Glomerular endothelial cell (primary cell): Measurements from ENCODE around the gene TXNDC11. TPM values are rescaled to one million over a fixed set of nuclear protein-coding genes. Genes with fewer than 3 reads are reported as not detected.
"Not testable (repeated sequence)": the region's sequence is repeated elsewhere in the genome, so short reads cannot be mapped to it uniquely, and the experiment has no call there.

Source experiments
- DNase-seq: peaks from one replicate; pipeline ENCODE4 v3.0.0-alpha.2; 2011; ENCODE audit warnings: low read depth, low spot score; ENCODE audit errors: extremely low read depth
- total RNA-seq: library from RNA; depleted of rRNA; stranded (reverse); fragments of >200 nt; gene quantifications from 2 replicates; pipeline ENCODE4 v1.2.3, GENCODE V29; 2015

Gene TXNDC11
- total RNA-seq: 52.5 and 53.4 TPM in 2 replicates

GRCh38 chr16:11742536-11743307, at the start of gene TXNDC11:
Gene TXNDC11 (minus strand): TSS chr16:11742857. CDS start chr16:11742730, 127 bp downstream.
- peak; percentile 72 for DNase-seq

GRCh38 chr16:11791144-11791828, 48.6 kb upstream of the TXNDC11 start:
- no peak for DNase-seq

- DNase-seq: no peak
Observed at GRCh38 chr16:11788914-11789313, 46.3 kb upstream of the TXNDC11 start.

- not testable (repeated sequence) for DNase-seq
Observed at GRCh38 chr16:11784980-11785599, 42.4 kb upstream of the TXNDC11 start.

GRCh38 chr16:11784381-11784780, 41.7 kb upstream of the TXNDC11 start:
- DNase-seq: not testable (repeated sequence)

- DNase-seq: no peak
Observed at GRCh38 chr16:11784038-11784369, 41.3 kb upstream of the TXNDC11 start.

- DNase-seq: peak; percentile 55
Observed at GRCh38 chr16:11783319-11784037, 40.8 kb upstream of the TXNDC11 start.

- DNase-seq: no peak
Observed at GRCh38 chr16:11781773-11782172, 39.1 kb upstream of the TXNDC11 start.

GRCh38 chr16:11780991-11781680, 38.5 kb upstream of the TXNDC11 start:
- no peak for DNase-seq

GRCh38 chr16:11779074-11779473, 36.4 kb upstream of the TXNDC11 start:
- DNase-seq: no peak

GRCh38 chr16:11774065-11774626, 31.5 kb upstream of the TXNDC11 start:
- DNase-seq: no peak

- no peak for DNase-seq
Observed at GRCh38 chr16:11768849-11769248, 26.2 kb upstream of the TXNDC11 start.

- DNase-seq: no peak
Observed at GRCh38 chr16:11762431-11762830, 19.8 kb upstream of the TXNDC11 start.

GRCh38 chr16:11759997-11760396, 17.3 kb upstream of the TXNDC11 start:
- no peak for DNase-seq

- no peak for DNase-seq
Observed at GRCh38 chr16:11759163-11759834, 16.6 kb upstream of the TXNDC11 start.

GRCh38 chr16:11757671-11758545, 15.3 kb upstream of the TXNDC11 start:
- DNase-seq: no peak

- DNase-seq: no peak
Observed at GRCh38 chr16:11756248-11756647, 13.6 kb upstream of the TXNDC11 start.

- no peak for DNase-seq
Observed at GRCh38 chr16:11755022-11755760, 12.5 kb upstream of the TXNDC11 start.
